NCI-H2107 treated with DMSO at 0.1 percent for 48 hours (cell line): ENCODE results near the gene CLDN18.

Experiments used
- DNase-seq: peaks from one replicate; lab custom pipeline; 2025; ENCODE audit not compliant: unreplicated experiment; lab: John Stamatoyannopoulos, UW

Gene CLDN18

DNA sequence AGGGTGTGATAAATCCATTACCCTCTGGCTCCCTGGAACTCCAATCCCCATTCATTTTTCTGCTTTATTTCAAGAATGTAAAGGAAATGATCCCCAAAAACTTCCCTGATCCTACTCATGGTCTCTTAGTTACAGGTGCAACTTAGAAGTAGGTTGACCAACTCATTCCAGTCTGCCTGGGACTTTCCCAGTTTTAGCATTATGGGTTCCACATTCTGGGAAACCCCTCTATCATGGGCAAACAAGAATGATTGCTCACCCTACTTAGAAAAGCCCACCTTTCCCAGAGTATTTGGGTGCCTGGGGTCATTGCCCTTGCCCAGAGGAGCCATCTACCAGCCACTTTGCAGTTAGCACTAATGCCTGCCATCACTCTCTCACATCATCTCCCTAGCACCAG is 15.6 kb downstream of the CLDN18 start:
- no peak for DNase-seq

DNA sequence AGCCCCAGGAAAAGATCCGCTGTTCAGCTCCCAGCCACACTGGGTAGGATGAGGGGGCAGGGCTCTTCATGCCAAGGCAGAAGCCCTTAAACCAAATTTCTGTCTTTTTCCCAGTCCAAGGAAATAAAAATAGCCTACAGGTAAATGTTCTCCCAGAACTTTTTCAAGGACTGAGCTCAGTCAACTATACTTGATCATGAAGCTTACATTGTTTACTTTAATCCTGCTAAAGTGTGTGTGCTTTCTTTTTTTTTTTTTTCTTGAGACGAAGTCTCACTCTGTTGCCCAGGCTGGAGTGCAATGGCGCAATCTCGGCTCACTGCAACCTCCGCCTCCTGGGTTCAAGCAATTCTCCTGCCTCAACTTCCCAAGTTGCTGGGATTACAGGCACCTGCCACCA is 17.9 kb downstream of the CLDN18 start:
- no peak for DNase-seq

DNA sequence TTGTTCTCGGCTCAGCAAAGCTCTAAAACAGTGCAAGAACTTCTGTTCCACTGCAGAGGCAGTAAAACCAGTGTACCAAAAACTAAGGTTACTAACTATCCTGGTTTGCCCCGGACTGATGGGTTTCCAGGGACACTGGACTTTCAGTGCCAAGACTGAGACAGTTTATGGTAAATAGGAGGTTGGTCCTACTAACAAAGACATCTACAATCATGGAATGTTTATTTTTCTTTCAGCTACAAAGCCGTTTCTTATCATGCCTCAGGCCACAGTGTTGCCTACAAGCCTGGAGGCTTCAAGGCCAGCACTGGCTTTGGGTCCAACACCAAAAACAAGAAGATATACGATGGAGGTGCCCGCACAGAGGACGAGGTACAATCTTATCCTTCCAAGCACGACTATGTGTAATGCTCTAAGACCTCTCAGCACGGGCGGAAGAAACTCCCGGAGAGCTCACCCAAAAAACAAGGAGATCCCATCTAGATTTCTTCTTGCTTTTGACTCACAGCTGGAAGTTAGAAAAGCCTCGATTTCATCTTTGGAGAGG is 20.8 kb downstream of the CLDN18 start:
- no peak for DNase-seq

DNA sequence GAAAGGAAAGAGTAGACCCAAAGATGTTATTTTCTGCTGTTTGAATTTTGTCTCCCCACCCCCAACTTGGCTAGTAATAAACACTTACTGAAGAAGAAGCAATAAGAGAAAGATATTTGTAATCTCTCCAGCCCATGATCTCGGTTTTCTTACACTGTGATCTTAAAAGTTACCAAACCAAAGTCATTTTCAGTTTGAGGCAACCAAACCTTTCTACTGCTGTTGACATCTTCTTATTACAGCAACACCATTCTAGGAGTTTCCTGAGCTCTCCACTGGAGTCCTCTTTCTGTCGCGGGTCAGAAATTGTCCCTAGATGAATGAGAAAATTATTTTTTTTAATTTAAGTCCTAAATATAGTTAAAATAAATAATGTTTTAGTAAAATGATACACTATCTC is 21.6 kb downstream of the CLDN18 start:
- no peak for DNase-seq

DNA sequence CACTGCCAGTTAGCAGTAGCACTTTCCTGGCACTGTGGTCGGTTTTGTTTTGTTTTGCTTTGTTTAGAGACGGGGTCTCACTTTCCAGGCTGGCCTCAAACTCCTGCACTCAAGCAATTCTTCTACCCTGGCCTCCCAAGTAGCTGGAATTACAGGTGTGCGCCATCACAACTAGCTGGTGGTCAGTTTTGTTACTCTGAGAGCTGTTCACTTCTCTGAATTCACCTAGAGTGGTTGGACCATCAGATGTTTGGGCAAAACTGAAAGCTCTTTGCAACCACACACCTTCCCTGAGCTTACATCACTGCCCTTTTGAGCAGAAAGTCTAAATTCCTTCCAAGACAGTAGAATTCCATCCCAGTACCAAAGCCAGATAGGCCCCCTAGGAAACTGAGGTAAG is 22.6 kb downstream of the CLDN18 start:
- no peak for DNase-seq

DNA sequence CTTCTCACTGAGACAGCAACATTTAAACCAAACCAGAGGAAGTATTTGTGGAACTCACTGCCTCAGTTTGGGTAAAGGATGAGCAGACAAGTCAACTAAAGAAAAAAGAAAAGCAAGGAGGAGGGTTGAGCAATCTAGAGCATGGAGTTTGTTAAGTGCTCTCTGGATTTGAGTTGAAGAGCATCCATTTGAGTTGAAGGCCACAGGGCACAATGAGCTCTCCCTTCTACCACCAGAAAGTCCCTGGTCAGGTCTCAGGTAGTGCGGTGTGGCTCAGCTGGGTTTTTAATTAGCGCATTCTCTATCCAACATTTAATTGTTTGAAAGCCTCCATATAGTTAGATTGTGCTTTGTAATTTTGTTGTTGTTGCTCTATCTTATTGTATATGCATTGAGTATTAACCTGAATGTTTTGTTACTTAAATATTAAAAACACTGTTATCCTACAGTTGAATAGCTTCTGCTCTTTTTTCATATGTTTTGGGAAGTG is 23.3 kb downstream of the CLDN18 start:
- no peak for DNase-seq

DNA sequence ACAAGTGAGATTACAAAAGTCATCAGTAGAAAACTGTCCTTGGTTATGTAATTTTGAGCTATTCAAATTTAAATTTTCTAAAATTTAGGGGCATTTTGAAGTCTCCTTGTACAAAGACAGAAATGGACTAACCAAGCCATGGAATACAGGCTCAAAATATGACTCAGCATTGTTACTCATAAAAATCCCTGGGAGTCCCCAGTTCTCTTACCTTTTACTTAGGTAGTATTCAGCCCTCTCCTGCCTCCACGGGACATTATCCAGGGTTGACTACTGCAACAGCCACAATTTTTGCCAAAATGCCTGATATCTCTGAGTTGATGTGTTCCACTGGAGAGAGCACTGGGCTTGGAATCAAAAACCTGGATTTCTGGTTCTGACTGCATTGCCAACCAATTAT is 25.0 kb downstream of the CLDN18 start:
- no peak for DNase-seq

DNA sequence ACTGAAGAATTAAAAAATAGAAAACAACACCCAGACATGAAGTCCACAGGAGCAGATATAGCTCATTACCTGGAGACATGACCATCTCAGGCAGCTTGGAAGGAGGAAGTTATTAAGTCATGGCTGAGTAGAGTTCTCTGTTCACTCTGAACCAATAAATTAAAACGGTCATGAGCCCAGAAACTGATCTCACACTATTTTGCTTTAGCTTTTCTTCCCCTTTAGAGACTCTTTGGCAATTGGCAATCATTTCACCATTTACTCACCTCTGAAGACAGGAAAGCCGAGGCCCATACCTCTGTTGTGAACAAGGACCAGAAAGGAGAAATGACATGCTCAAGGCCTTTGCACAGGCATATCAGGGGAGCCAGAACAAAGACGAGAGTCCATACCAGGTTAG is 26.6 kb downstream of the CLDN18 start:
- DNase-seq: no peak

DNA sequence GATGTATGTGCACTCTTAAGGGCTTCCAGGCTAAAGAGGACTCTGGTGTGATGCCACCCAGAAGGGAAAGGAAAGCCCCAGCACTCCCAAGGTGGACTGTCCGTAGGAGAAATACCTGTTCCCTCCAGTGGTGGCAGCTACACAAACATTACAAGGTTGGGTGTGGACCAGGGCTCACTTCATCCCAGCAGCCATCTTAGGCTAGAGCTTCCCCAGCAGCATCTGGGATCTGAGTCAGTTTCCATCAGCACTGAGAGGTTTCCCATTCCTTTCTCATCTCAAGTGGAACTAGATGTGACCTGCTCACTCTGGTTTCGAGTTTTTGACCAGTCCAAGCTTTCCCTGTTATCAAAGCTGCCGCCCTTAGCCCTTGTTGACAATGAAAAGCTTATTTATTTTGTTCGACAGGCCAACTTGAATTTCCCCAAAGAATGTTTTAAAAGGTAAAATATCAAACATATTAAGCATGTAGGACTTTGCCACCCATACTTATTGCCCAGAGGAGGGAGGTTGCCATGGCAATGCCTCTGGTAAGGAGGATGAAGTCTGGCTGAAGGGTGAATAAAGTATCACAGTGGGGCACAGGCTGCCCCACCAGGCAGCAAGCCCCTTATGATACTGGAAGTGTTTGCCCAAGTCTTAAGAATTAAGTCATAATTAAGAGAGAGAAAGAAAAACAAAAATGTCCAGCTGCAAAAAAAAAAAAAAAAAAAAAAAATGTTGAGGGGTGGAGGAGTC is 28.9 kb downstream of the CLDN18 start:
- DNase-seq: no peak

DNA sequence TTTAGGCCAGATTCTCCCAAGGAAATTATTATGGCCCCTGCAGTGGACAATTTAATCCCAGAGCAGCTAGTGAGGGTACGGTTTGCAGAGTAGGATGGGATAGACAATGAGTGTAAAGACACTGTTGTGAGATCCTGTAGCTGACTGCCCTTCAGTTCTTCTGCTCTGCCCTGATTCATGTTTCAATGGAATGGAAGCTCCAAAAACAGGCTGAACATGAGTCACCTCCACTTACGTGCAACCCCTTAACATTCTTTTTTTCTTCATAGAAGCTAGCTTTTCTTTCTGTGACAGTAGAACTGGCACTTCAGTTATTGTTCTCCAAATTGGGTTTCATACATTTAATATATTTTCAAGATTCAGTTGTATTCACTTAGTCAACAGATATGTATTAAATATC is 32.1 kb downstream of the CLDN18 start:
- DNase-seq: no peak

DNA sequence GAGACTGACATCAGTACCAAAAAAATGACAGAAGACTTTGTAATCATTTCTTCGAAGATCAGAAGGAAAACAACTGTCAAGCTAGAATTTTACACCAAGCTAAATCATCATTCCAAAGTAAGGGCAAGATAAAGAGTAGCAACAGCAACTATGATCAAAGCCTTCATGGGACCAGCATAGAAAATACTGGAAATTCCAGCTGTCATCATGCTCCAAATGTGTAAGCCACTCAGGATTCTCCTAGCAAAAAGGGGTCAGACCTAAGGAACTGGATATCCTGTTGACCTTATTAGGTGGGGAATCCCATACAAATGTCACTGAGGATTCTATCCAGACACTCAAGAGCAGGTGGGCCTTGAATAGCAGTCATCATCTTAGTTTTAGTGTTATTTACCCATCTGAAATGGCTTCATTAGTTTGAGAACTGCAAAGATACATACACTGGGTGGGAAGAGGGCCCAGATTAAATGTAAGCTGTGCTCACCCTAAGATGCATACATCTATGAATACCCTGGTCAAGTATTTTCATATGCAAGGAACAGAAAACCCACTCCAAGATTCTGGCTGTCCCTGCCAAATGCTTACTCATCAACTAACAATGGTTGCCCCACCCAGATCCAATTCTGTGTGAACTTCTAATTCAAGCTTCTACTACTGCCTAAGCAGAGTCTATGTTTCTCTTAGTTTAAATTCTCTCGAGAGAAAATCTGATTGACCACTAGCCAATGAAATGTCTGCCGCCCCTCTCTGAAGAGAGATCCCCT is 33.5 kb downstream of the CLDN18 start:
- no peak for DNase-seq

DNA sequence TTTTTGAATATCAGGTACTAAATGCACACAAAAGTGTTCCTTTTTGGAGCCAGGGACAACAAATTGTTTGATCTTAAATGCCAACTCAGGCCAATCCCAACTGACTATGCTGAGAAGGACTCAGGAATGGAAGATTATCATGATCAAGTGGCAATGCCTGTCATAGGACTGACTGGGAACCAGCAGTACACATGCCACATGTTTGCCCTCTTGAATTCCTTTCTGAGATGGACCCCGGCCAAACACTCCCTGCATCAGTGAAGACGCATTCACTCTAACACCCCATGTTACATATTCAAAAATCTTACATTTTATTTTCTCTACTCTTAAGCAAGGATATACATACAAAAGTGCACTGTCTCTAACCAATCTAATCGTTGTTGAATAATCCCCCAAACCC is 36.1 kb downstream of the CLDN18 start:
- no peak for DNase-seq

DNA sequence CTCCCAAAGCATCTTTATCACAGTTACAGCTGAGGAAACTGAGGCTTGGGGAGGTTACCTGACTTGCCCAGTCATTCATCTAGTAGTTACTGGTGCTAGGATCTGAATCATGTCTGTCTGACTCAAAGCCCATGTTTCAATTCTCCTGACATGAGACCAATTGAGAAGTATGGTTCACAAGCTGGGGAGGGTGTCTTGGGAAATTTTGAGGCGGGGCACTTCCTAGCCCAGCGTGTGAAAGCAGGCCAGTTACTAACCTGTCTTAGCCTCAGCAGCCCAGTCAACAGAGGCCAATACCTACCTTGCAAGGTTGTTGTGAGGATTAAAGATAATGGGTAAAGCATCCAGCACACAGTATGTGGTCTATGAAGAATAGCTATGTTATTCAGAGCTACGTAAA is 37.0 kb downstream of the CLDN18 start:
- no peak for DNase-seq

DNA sequence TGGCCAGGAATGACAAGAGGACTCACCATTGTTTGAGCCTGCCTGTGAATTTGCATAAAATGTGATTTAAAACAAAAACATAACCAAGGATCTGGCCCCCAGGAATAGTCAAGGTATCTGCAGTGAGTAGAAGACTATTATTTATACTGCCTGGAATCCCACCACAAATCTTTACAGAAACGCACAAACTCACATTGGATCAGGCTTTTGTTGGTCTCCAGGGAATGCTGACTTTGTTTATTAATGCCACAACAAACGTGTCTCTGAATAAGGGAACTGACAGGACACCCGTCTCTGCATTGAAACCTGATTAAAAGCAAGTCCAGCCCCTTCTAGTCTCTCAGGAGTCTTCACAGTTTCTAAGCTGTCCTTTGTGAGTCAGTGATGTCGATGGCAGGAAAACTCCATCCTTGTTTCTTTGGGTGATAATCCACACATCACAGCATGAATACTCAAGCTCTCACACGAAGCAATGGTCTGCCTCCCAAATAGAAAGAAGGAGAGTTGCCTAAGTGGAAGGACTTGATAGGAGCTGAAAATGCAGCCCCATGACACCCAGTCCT is 37.7 kb downstream of the CLDN18 start:
- no peak for DNase-seq

DNA sequence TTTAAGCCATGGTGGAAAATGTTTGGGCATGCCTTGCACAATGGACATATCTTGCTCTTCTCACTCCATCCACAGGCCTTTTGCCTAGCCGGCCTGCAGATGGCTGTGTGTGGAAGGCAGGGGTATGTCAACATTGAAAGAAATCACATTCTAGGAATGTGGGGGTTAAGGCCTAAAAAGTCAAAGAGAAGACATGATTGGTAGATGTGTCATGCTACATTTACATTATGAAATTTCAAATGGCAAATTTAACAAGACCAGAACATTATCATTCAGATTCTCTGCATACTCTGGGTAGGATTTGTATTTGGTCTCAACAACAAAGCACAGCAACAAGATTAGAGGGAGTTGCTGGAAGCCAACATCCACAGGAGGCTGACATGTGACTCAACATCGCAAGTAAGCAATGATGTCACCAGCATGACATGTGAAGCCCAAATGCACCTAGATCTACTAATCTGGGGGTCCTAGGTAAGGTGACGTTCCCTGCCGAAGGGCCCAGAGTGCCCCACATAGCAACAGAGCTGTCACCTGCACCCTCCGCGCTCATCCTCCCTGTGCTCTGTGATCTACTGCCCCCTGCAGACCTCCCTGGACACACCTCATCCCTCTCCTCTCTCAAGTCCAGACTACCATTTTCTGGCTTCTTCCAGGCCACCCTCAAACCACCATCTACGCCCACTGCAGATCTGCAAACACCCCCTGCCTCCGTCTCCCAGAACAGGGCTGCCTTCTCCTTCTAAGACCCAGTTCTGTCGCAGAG is 39.4 kb downstream of the CLDN18 start:
- DNase-seq: no peak

DNA sequence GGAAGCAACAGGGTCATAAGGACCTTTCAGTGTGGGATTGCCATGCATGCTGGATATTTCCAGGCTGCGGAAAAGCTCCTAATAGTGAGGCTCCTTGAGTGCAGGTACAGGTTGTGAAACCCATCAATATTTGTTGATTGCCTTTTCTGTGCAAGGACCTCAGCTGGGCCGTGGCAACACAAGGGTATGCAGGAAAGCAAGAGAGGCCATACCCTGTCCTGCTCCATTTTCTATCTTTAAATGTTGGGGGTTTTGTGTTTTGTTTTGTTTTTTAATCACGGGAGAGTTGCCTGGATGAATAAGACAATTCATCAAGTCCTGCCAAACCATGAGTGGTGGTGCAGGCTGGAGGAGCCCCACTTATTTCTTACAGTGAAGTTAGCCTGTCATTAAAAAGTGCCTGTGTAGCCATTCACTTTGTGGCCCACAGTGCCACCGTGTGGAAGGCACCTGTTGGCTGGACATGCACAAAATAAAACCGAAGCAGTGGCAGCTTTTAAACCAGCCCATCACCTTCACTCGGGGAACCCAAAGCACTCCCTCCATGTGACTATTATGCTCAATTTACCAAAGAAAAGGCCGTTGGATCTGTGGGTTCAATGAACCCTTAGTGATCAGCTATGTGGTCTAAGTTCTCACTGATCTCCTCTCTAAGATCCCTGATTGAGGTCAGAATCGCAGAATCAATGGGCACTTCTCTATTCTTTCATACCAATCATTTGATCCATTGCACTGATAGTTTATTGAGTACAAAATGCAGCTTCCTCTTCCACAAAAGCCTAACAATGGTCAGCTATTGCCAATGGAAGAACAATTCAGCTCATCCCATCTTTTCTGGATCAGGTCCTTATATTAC is 42.2 kb downstream of the CLDN18 start:
- peak; percentile 14 for DNase-seq

DNA sequence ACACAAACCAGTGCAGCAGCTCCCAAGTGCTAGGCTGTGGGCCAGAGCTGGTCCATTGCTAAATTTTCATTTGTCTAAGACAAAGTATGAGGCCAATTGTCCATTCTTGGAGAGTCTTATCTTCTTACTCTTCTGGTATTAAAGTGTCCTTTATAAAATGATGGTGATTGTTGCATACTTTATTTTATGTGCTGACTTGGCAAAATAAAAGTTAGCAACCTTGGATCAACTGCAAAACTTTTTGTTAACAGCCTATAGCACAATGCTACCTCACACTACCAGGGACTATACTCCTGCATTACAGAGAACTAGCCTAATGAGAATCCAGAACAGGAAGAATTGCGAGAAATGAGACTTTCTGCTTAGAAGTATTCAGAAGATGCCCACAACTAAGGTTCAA is 44.1 kb downstream of the CLDN18 start:
- DNase-seq: no peak

DNA sequence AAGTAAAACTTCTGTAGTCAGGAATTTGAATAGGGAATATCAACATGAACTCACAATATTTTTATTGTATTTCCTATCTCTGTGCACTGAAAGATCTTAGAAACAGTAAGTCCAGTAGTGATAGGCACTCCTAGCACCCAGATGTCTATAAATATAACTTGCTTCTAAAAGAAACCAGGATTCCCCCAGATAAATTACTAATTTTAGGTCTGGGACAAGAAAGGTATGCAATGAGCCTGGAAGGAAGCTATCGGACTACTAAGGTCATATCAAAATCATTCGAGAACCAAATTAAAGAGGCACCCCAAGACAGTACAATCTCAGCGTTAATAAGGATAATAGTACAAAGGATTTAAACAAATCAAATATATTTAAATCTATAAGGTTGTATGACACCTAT is 47.4 kb downstream of the CLDN18 start:
- DNase-seq: no peak

DNA sequence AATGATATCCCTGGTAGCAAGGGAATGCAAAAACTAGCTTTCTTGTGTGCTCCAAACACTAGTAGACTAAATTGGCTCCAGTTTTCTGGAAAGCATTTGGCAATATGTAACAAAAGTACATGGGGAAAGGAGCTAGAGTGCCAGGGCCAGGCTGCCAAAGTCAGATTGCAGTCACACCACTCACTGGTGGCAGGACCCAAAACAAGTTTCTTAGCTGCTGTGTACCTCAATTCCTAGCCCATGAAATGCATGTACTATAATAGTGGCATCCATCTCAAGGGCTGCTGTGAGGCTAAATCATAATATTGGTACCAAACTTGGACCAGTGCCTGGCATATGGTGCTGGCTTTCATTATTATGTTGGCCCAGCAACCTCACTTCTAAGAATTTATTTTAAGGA is 49.3 kb downstream of the CLDN18 start:
- DNase-seq: no peak

DNA sequence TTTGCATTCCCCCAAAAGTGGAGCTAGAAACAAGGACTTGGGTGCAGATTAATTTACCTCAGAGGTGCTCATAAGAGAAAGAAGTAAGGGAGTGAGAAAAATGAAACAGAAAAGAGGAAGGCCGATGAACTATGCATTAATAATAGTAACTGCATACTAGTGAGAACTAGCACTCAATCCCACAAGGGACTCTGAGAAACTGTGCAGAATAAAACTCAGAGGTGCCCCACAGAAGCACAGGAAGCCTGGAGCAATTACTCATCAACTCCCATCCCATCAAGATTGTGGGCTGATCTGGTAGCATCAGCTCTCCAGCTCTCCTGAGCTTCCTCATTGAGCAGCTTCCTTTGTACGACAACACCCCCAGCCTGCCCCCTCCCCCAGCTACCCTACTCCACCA is 50.8 kb downstream of the CLDN18 start:
- no peak for DNase-seq
